Measurements from ENCODE around the gene UFSP1. TPM values are rescaled to one million over a fixed set of nuclear protein-coding genes. Genes with fewer than 3 reads are reported as not detected.

The UFSP1 gene
- total RNA-seq, 2 donors from 2014 or later, result 6.4 to 8.4 TPM

DNA sequence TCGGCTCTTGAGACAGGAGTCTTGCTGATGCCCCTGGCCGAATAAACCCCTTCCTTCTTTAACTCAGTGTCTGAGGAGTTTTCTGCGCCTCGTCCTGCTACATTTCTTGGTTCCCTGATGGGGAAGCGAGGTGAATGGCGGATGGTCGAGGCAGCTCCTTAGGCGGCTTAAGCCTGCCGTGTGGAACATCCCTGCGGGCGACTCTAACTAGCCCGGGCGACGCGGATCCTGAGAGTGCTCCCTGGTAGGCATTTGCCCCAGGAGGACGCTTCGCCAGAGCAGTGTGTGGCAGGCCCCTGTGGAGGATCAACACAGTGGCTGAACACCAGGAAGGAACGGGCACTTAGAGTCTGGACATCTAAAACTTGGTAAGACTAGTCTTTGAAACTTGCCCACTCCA lies 50.2 kb downstream of the UFSP1 start:
- TF ChIP-seq POLR2A (IDR thresholded peaks at IDR 0.05) (no peak), POLR2AphosphoS5 (IDR thresholded peaks at IDR 0.05) (no peak)
- TF ChIP-seq, protein P1, sequence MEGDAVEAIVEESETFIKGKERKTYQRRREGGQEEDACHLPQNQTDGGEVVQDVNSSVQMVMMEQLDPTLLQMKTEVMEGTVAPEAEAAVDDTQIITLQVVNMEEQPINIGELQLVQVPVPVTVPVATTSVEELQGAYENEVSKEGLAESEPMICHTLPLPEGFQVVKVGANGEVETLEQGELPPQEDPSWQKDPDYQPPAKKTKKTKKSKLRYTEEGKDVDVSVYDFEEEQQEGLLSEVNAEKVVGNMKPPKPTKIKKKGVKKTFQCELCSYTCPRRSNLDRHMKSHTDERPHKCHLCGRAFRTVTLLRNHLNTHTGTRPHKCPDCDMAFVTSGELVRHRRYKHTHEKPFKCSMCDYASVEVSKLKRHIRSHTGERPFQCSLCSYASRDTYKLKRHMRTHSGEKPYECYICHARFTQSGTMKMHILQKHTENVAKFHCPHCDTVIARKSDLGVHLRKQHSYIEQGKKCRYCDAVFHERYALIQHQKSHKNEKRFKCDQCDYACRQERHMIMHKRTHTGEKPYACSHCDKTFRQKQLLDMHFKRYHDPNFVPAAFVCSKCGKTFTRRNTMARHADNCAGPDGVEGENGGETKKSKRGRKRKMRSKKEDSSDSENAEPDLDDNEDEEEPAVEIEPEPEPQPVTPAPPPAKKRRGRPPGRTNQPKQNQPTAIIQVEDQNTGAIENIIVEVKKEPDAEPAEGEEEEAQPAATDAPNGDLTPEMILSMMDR (IDR thresholded peaks at IDR 0.05), result no peak
- Histone ChIP-seq H3K27me3 (replicated peaks; ENCODE audit: insufficient read depth) (no peaks in the 10 kb centered on the region), H3K9me3 (no peaks in the 10 kb centered on the region), H3K36me3 (no peaks in the 10 kb centered on the region), H3K4me1 (replicated peaks) (no peaks in the 10 kb centered on the region), H3K27ac (no peak overlapping the region), H3K4me3 (no peak overlapping the region)
- no peak for DNase-seq (ENCODE audit: low spot score)
- intact Hi-C loops (cut with DNase I), result no loop called here
- 94% methylated on average over 18 of the region's 18 CpGs for WGBS

Small RNA genes lying within 50 kb of the gene (microRNA-seq; reads per million reads assigned to microRNA genes)
- 0.42 reads per million for gene MIR6875

Small RNA genes lying within 50 kb of the gene (small RNA-seq; reads per million reads assigned to genes)
- 0 reads per million in 2 donors for gene RN7SL549P
- 0 reads per million in 2 donors for gene RPS29P15

Other genes starting within 250 kb of the UFSP1 start
- gene TFR2, start 248.2 kb downstream of the UFSP1 start, total RNA-seq, result 1 to 10 TPM in 1 of 2 donors, under 1 TPM in 1; 0.59 to 2.3 TPM
- 1 to 10 TPM in 1 of 2 donors, not detected in 1; 2.4 TPM for gene ACTL6B, start 233.3 kb downstream of the UFSP1 start, total RNA-seq
- gene GNB2, start 216.0 kb downstream of the UFSP1 start, total RNA-seq, result 100 to 1,000 TPM; 376 to 417 TPM
- gene GIGYF1, start 195.5 kb downstream of the UFSP1 start, total RNA-seq, result 10 to 100 TPM; 37.0 to 82.2 TPM
- 10 to 100 TPM; 41.4 to 45.2 TPM for gene POP7, start 183.6 kb downstream of the UFSP1 start, total RNA-seq
- gene EPO, start 169.2 kb downstream of the UFSP1 start, total RNA-seq, result 1 to 10 TPM in 1 of 2 donors, not detected in 1; 1.6 TPM
- under 1 TPM in 1 of 2 donors, not detected in 1; 0.17 TPM for gene ZAN, start 156.1 kb downstream of the UFSP1 start, total RNA-seq
- 10 to 100 TPM; 78.6 to 80.8 TPM for gene EPHB4, start 62.2 kb downstream of the UFSP1 start, total RNA-seq
- 10 to 100 TPM; 22.0 to 29.4 TPM for gene SLC12A9, start 37.0 kb downstream of the UFSP1 start, total RNA-seq
- gene TRIP6, start 22.3 kb downstream of the UFSP1 start, total RNA-seq, result 100 to 1,000 TPM in 1 of 2 donors, 10 to 100 TPM in 1; 65.9 to 113 TPM
- gene SRRT, start 14.6 kb downstream of the UFSP1 start, total RNA-seq, result 100 to 1,000 TPM; 105 to 182 TPM
- gene ACHE, start 6.2 kb upstream of the UFSP1 start, total RNA-seq, result 10 to 100 TPM in 1 of 2 donors, 1 to 10 TPM in 1; 6.6 to 17.5 TPM
- 10 to 100 TPM; 28.8 to 46.0 TPM for gene MUC3A, start 59.8 kb upstream of the UFSP1 start, total RNA-seq
- gene MUC12, start 79.8 kb upstream of the UFSP1 start, total RNA-seq, result 10 to 100 TPM in 1 of 2 donors, 1 to 10 TPM in 1; 4.0 to 20.9 TPM
- gene MUC17, start 130.4 kb upstream of the UFSP1 start, total RNA-seq, result under 1 TPM in 1 of 2 donors, not detected in 1; 0.23 TPM
- 10 to 100 TPM; 32.0 to 36.1 TPM for gene TRIM56, start 195.8 kb upstream of the UFSP1 start, total RNA-seq
- 10 to 100 TPM in 1 of 2 donors, 1 to 10 TPM in 1; 3.7 to 24.4 TPM for gene SERPINE1, start 237.4 kb upstream of the UFSP1 start, total RNA-seq

Data from prostate gland (tissue), 2 donors.